Central memory CD4-positive, alpha-beta T cell (primary cell): ENCODE data around the gene LRRC4C.

Experiments used
- DNase-seq: peaks from one replicate; pipeline ENCODE4 v3.0.0; 2022

LRRC4C gene

DNA sequence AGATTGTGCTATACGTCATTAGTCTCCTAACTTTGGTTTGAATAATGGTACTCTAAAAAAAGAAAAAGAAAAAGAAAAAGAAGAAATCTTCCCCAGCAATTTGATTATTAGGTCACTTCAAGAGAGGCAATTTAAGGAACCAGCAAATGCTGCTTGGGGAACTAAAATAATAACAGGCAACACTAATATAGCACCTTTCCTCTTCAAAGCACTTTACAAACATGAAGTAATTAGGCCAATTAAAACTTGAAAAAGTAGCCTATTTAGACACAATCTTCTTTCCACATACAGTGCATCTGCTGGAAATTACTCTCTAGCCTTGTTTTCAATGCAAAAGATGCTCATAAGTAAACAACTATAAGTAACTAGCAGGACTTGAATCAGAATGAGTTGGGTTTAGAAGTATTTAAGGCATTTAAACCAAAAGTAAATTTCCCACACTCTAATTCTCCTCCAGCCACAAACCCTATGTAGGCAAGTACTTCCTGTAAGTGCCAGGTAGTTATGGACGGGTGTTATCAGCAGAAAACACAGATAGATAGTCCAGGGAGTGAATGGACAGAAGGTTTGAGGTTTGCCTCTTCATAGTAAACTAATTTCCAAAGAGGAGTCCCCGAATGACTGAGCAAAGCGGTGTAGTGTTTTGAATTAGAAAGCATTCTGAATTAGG, 44.5 kb downstream of the LRRC4C start:
- no peak for DNase-seq

DNA sequence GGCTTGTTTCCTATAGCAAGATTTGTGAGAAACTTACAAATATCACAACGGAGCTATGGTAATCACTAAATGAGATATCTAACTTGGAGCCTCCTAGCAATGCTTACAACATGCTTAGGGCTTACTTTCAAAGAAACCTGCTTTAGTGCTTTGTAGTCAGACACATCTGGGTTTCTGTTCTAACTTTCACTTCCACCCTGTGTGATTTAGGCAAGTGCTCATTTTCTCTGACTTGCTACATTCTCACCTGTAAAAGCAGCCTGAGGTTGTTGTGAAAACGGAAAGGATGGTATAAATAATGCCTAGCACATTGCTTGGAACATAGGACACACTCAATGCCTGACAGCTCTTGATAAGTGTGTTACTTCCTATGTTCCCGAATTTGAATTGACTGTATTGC, 45.6 kb downstream of the LRRC4C start:
- no peak for DNase-seq

DNA sequence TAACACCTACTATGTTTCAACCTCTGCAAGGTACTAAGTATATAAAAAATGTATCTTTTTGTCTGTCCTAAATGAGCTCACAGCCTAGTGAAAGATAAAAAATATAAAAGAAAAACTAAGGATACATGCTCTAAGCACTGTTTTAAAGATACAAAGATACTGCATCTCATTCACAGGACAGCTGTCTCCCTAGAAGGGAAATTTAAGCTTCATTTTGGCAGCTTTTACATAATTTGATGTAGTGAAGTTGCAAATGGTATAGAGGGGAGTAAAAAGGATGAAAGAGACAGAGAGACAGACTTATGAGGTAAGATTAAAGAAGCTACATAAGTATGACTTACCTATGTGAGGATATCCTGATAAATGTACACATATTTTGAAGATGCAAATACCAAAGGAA, 53.6 kb downstream of the LRRC4C start:
- no peak for DNase-seq

DNA sequence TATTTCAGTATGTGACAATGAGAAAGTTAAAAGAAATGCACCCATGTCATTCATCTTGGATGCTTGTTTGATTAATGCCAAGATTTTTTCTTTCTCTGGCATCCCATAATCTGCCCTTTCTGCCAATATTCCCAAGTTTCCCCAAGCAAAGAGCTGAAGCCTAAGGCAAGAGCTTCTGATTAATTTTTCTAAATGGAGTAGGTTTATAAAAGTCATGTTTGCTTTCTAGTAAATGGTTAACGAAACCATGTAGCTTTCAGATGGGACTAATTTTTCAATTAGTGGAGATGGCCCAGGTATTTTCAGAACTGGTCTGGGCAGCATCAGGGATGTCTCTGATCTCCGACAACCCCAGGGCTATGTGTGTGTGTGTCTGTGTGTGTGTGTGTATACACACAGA, 55.3 kb downstream of the LRRC4C start:
- no peak for DNase-seq

DNA sequence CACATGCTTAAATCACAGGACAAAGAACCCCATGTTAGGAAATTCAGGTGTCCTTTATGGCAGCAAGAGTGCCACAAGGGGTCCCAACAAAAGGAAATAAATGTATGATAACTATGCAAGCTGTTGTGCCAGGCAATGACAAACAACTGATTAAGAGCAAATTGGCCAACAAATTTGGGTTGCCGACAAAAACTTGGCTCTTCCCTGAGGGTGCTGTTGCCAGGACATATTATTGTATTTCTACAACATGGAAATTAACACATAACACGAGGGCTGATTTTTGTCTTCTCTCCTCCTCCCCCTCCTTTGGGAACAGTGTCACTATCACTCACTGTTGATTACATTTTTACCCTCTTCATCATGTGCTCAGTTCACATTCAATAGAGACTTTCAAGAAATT, 56.0 kb downstream of the LRRC4C start:
- DNase-seq: no peak

DNA sequence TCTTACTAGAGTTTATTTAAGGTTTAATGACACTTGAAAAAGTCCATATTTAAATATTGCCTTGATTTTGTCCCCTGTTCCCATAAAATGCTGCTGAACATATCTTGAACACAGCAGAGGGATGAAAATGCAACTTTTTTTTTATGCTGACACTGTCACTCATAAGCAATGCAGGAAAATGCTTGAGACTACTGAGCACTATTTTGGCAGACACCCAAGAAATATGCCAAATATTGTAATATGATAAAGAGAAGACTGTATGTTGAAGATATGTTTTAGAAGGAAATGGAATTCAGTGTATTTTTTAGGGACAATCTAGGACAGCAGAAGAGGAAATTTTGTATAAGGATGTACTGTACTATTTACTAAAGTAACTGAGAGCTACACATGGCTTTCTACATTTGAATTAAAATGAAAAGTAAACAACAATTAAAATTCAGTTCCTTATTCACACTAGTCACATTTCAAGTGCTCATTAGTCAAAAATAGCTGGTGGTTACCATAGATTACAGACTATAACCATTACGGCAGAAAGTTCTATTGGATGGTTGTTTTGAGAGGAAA, 58.6 kb downstream of the LRRC4C start:
- DNase-seq: no peak

DNA sequence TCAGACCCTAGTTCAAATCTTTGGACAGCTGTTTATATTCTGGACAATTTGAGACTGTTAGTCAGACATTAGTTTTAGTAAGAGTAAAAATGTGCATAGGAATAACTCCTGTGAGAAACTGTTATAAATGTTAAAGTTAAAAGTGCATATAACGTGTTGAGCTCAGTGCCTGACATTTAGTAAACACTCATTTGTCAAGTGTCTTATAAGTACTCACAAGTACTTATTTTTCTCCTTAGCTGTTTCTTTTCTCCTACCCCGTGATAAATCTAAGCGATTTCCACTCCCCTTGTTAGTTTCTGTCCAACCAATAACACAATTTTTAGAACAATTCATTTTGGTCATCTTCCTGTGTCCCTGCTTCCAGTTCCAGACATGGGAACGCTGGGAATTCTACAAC, 59.3 kb downstream of the LRRC4C start:
- no peak for DNase-seq

DNA sequence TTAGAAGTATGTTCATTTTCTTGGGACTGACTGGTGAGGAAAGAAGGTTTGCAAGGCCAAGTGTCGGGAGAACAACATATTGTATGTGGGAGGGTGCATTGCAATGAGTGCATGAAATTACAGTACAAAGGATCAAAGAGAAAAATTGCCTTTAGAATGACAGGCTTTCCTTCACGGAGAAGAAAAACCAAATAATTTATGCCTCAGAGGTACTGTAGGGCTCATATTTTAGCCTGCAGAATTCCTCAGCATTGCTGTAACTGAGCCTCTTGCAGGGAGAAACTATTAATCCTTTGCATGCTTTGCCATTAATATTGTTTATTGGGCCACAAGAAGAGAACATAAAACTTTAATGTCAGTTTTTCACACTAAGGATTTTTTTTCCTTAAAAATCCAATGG, 60.1 kb downstream of the LRRC4C start:
- no peak for DNase-seq

DNA sequence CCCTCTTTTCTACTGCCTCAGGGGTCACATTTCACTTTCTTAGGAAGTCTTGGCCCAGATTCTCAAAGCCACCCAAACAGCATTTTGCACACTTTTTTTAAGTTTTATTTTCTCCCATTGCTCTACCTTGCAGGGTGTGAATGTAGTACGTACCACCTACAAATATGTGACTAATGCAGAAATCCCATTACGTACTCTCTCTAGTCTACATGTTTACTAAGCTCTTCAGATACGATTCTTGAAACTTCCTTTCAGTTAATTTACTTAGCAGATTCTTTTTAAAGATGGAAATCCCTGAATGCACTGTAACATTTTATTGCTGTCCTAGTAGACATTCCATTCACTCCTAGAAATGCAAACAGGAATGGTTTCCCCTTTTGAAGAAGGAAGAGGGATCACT, 61.3 kb downstream of the LRRC4C start:
- no peak for DNase-seq

DNA sequence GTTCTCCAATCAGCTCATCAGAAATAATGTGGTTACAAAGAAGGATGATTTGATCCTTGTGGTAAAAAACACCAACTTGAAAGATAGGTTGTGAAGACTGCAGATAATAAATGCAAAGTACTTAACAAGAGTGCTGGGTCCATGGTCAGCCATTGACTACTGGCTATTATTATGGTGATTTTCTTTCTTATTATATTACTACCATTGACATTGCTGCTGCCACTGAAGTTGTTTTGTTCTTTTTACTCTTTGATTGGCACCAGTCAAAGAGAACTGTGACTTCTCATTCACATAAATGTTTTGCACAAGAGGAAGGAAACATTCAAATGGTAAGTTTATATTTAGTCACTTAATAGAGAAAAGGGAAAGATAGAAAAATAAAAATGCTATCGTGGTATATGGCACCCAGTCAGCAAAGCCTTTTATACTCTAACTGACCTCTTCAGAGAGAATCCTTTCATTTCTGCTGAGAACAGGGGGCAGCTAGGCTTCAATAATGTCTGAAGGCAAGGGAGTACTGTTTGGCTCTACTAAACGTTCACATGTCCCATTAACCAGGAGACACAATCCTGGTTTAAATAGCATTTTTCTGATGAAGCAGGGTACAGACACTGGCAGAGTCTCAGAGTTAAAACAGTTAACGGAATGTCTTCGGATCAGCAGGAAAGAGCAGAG, 64.8 kb downstream of the LRRC4C start:
- DNase-seq: no peak

DNA sequence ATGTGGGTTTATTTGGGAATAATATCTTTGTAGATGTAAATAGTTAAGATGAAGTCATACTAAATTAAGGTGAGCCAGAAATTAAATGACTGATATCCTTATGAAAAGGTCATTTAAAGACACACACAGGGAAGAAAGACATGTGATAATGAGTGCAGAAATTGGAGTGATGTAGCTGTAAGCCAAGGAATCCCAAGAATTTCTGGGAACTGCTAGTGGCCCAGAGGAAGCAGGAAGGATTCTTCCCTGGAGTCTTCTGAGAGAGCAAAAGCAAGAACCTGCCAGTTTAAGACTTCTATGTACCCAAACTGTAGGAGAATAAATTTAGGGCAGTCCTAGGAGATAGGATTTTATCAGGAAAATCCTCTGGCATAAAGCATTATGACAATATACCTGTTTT, 66.9 kb downstream of the LRRC4C start:
- no peak for DNase-seq

DNA sequence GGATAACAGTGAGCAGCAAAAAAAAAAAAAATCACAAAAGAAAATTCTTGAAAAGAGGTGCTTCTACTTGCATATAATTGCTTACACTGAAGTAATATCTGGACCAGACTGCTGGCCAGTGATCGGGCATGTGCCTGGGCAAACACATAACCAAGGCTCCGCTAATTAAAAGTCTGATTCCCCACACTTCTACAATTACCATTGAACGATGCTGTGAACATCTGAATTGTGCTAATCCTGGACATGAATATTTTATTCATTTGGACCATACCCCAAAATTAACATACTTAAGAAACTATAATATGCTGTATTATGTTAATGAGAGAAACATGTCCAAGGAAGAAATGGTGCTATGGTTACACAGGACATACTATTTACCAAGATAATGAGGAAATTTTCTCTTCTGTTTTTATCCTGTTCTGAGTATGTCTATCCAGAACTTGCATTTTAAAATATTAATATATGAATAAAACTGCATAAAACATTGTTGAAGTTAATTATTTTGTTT, 69.8 kb downstream of the LRRC4C start:
- no peak for DNase-seq

DNA sequence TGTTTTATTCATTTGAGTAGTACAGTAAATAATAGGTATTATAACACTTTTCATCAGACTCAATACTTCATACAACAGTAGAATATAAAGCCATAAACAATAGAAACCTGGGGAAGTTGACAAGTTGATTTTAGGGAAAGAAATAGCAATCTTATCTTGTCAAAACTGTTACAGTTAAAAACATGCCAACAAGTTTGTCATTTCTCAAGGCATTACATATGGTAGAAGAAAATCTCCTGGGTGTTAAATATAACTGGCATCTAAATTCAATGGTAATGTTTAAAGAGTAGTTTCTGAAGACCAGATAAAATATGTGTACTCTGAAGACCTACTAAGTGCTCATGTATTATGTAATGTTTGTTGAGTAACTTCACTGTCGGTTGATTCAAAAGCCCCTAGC, 75.1 kb downstream of the LRRC4C start:
- DNase-seq: no peak

DNA sequence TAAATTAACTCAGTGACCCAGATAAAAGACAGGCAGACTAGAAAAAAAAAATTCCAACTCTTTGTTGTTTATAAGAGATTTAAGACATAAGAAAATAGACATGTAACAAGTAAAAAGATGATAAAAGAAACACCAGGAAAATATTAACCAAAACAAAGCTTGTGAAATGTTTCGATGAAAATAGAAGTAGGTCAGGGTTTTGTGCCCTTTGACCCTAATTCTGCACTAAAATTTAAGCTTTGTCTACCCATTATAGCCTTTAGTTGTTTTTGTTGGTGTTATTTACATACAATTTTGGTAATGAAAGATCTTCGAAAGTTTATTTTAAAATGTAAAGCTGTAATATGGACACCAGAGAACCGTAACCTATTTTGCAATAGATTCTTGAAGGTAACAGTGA, 75.7 kb downstream of the LRRC4C start:
- DNase-seq: no peak

DNA sequence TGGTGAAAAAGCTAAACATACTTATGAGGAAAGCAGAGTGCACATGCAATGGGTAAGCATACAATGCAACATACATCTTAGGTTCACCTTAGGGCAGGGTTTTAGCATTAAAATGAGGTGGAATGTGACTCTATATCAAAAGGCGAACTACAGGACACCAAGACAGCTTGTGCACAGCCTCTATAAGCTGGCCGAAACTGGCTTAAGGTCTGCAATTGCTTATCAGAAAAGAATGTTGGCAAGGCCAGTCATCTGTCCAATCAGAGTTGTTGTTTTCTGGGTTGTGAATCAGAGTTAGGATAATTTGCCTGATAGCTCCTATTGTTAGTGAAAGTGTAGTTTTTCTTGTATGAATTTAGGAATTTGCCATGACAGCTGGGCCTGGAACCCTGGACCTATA, 76.5 kb downstream of the LRRC4C start:
- no peak for DNase-seq

DNA sequence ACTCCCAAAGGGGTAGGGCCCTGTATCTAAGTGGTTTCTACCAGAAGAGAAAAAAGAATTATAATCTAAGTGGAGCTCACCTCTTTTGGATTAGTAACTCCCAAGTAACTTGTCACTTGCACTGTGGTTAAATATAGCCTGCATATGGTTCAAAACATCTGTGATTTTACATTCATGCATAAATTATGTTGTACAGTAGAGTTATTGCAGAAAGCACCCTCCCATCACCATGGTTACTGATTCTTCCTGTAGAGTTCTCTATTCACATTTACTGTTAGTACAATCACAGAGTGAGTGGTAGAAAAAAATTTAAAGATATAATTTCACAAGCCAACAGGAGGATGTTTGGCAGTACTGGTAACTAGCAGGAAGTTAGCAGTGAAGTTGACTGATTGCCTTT, 80.4 kb downstream of the LRRC4C start:
- no peak for DNase-seq

DNA sequence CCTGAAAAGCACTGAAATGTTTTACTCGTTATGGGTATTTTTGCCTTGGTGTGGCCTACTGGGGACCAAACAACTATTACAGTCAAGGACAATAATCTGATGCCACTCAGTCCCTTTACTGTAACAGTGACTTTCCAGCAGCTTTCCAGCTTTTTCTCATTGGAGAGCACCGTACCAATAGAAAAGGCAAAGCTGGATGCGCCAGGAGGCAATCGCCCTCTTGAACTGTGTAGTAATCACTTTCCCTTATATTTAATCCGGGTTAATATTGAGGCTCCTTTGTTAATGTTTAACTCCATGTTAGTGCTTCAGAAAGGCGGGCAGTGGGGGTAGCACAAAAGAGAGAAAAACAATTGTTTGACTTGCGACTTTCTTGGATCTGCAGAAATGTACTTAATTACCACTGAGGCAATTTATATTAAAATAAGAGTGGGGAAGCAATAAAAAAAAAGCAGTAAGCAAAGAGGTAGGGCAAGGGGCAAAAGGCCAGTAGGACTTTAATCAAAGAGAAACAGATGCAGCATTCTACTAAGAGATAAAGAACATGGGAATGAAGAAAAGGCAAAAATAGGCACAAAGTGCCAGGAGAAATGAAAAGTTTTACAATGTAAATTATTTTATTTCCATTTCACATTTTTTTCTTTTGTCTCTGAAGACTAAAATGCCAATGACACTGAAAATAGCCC, 81.6 kb downstream of the LRRC4C start:
- no peak for DNase-seq

DNA sequence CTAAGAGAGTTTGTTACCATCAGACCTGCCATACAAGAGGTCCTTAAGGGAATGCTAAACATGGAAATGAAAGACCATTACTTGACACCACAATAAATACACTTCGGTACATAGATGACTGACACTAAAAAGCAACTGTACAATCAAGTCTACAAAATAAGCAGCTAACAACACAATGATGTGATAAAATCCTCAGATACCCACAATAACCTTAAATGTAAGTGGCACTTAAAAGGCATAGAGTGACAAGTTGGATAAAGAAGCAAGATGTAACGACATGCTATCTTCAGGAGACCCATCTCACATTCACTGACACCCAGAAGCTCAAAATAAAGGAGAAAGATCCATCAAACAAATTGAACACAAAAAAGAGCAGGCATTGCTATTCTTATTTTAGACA, 107.6 kb downstream of the LRRC4C start:
- DNase-seq: no peak

DNA sequence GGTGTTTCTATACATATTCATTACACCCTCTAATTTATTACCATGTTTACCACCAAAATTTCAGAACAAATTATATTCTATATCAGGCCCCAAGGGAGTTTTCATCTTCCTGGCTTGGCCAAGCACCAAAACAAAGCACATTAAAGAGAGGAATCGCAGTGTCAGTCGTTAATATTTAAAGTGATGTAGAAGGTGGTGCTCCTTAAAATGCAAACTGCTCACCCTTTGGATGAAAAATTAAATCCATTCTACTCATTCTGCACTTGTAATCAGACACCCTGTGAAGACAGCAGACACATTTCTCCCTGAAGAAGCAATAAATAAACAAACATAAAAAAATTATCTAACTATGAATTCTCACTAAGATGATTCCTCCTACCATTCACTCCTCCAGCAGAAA, 113.4 kb downstream of the LRRC4C start:
- no peak for DNase-seq

DNA sequence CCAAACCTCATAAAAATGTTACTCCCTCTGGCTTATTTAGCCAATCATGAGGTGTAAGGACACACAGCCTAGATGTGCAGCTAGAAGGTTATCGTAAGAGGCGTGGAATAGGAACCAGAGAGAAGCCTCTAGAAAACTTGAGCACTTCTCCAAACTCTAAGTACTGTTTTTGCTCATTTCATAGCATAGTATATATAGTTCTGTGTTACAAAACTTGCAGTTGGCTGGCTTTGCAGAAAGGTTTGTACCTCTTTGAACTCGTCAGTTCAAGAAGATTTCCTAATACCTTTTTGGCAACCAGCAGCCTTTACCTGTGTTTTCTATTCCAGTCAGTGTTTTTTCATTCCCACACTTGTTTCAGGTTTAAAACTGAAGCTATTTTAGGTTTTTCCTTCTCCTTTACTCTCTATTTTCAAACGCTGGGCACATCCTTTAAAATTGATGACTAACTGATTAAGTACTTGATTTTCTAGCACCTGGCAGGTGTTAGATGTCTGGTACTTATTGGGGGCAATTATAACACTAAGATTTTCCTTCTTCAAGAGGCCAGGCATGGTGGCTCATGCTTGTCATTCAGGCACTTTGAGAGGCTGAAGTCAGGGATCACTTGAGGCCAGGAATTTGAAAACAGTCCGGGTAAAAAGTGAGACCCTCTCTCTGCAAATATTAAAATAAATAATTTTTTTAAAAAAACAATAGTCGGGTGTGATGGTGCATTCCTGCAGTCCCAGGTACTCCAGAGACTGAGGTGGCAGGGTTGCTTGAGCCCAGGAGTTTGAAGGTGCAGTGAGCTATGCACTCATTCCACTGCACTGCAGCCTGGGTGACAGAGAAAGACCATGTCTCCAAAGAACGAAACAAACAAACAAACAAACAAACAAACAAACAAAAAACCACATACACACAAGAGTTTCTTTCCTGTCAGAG, 125.2 kb downstream of the LRRC4C start:
- no peak for DNase-seq

DNA sequence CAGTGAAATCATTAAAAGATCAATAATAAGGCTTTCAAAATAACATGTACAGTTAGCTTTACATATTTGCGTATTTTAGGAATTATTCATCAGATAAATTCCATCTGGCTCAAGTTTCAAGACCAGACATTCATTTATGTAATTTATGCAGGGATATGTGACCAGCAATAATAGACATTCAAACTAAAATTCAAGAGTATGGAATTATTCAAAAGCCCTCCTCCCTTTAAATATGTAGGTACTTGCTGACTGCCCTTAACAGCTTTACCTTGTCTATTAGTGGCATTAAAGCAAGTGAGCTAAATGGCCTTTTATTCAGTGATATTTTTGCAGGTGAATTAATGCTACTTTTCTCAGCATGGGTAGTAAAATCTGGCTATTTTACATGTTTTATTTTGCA, 126.1 kb downstream of the LRRC4C start:
- no peak for DNase-seq

DNA sequence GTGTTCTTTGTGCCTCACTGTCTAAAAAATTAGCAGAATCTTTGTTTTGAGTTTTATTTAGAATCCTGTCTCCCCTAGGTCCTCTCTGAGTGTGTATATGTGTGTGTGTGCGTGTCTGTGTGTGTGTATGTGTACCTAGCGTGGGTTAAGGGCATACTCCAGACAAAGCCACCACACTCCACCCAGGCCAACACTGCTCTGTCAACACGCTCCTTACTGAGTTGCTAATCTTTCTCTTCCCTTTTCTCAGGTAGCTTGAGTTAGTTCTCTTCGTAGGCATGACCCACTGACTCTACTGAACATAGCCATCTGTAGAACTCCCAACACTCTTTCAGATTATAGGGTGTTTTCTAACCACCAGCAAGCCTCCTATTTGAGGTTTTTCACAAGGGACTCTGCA, 131.1 kb downstream of the LRRC4C start:
- no peak for DNase-seq

DNA sequence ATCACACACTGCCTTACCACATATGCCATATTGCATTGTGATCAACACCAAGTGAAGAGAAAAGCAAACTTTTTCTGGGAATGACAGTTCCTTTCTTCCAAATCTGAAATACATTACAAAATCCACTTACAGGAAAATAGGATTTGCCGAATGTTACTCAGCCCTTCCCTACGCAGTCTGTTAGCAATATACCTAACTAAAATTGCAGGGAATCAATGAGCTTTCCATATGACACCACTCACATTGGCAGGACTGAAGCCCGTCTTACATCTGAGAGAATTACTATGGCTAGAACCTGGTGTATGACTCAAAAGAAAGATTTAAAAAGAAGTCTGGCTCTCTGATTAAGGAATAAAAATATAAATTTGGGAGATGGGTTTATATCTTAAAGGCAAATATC, 136.0 kb downstream of the LRRC4C start:
- DNase-seq: no peak
